Measurements from ENCODE around the gene ATP4B. TPM values are rescaled to one million over a fixed set of nuclear protein-coding genes. Genes with fewer than 3 reads are reported as not detected.

The ATP4B gene
- total RNA-seq, 1 experiment from 2014 or later = not detected

- Mint-ChIP-seq H3K4me3 (no peak overlapping the region), H3K27me3 (ENCODE audit: low read depth) (peaks cover 1% of the 10 kb centered on the region; the same call in 1 of the 2 replicates), H3K36me3 (ENCODE audit: insufficient read depth in 1 of 3, low read depth in 3 of 3) (peaks cover 22 to 40% (median 31%) of the 10 kb centered on the region in 3 experiments; a peak in 6 of 7 replicates), H3K9me3 (no peaks in the 10 kb centered on the region), H3K4me1 (peaks cover 11 to 12% of the 10 kb centered on the region in 2 experiments), H3K27ac (peak overlapping the region in 2 of 3 experiments; percentile 40 to 51; a peak in 4 of 7 replicates)
- Histone ChIP-seq H3K9ac (ENCODE audit: extremely low read depth, insufficient read length, low read length) (no peak overlapping the region), H2BK12ac (ENCODE audit: insufficient read length, low read depth, low read length) (no peak overlapping the region), H3K18ac (ENCODE audit: insufficient read length, low read depth, low read length) (no peak overlapping the region), H4K5ac (ENCODE audit: insufficient read length, low read depth, low read length) (no peak overlapping the region), H3K23ac (ENCODE audit: insufficient read length, low read depth, low read length) (no peak overlapping the region), H3K79me2 (ENCODE audit: insufficient read depth, low read length) (peaks cover 12% of the 10 kb centered on the region; the same call in 1 of the 2 replicates), H4K20me1 (ENCODE audit: control insufficient read depth, insufficient read depth, insufficient read length) (no peaks in the 10 kb centered on the region), H3K4ac (ENCODE audit: low read depth, low read length) (no peak overlapping the region), H3K9me3 (ENCODE audit: control insufficient read depth, low read depth, low read length) (no peaks in the 10 kb centered on the region), H4K91ac (ENCODE audit: insufficient read length, low read depth, low read length) (no peak overlapping the region), H2BK120ac (ENCODE audit: low read depth, low read length, poor library complexity, severe bottlenecking) (no peak overlapping the region), H3K27ac (ENCODE audit: insufficient read length, low read depth, low read length) (no peak overlapping the region), H3K4me2 (ENCODE audit: insufficient read depth, insufficient read length, low read length) (no peak overlapping the region), H3K23me2 (ENCODE audit: insufficient read length, low read depth, low read length, poor library complexity, severe bottlenecking) (no peaks in the 10 kb centered on the region), H3K14ac (ENCODE audit: insufficient read depth, low read length) (no peak overlapping the region), H2BK20ac (ENCODE audit: low read depth, low read length, poor library complexity, severe bottlenecking) (no peak overlapping the region), H4K8ac (replicated peaks; ENCODE audit: insufficient read length, low read depth, low read length) (no peak overlapping the region), H3K4me1 (ENCODE audit: insufficient read depth, low read length) (peaks cover 4% of the 10 kb centered on the region; the same call in 1 of the 2 replicates), H2AK5ac (ENCODE audit: insufficient read length, low read length) (no peak overlapping the region), H2BK15ac (ENCODE audit: low read depth, low read length) (no peak overlapping the region), H3K56ac (ENCODE audit: insufficient read length, low read depth, low read length) (no peak overlapping the region), H2BK5ac (ENCODE audit: insufficient read length, low read length) (no peak overlapping the region), H3T11ph (ENCODE audit: low read length) (no peak overlapping the region), H3K79me1 (ENCODE audit: insufficient read depth, low read depth, low read length, poor library complexity, severe bottlenecking) (no peaks in the 10 kb centered on the region), H2AFZ (ENCODE audit: low read length) (no peak overlapping the region), H3K27me3 (ENCODE audit: insufficient read depth, low read length) (no peaks in the 10 kb centered on the region)
- no peak for DNase-seq
- WGBS (ENCODE audit: extremely low coverage, insufficient read length, low lambda C conversion rate) = no CpG with 5 or more reads among the region's 10 CpGs
- TF ChIP-seq, protein P1, sequence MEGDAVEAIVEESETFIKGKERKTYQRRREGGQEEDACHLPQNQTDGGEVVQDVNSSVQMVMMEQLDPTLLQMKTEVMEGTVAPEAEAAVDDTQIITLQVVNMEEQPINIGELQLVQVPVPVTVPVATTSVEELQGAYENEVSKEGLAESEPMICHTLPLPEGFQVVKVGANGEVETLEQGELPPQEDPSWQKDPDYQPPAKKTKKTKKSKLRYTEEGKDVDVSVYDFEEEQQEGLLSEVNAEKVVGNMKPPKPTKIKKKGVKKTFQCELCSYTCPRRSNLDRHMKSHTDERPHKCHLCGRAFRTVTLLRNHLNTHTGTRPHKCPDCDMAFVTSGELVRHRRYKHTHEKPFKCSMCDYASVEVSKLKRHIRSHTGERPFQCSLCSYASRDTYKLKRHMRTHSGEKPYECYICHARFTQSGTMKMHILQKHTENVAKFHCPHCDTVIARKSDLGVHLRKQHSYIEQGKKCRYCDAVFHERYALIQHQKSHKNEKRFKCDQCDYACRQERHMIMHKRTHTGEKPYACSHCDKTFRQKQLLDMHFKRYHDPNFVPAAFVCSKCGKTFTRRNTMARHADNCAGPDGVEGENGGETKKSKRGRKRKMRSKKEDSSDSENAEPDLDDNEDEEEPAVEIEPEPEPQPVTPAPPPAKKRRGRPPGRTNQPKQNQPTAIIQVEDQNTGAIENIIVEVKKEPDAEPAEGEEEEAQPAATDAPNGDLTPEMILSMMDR (conservative IDR thresholded peaks at IDR 0.05) = no peak
Observed at GRCh38 chr13:113612607-113613006, 45.4 kb downstream of the ATP4B start.

Measured in H9 (cell line).